ENCODE results near the gene LTBP2. TPM values are rescaled to one million over a fixed set of nuclear protein-coding genes. Genes with fewer than 3 reads are reported as not detected.

LTBP2 gene
- total and polyA plus RNA-seq, 8 donors = 2.9 to 36.2 (median 7.9) TPM

- Histone ChIP-seq H3K9me3 (no peaks in the 10 kb centered on the region), H3K27ac (no peak overlapping the region), H3K27me3 (peaks cover 0 to 22% (median 6%) of the 10 kb centered on the region in 3 donors), H3K4me3 (no peak overlapping the region), H3K36me3 (peaks cover 0 to 13% (median 3%) of the 10 kb centered on the region in 4 donors), H3K4me1 (peaks cover 5 to 50% (median 31%) of the 10 kb centered on the region in 4 donors)
- intact Hi-C loops (cut with DNase I; ENCODE audit: low total_unique reads) = no loop called here
- WGBS, 5 donors = 76 to 92% (median 88%) methylated on average over 3 of the region's 3 CpGs
- TF ChIP-seq POLR2AphosphoS5 (IDR thresholded peaks at IDR 0.05) (no peak), EP300 (IDR thresholded peaks at IDR 0.05) (no peak), POLR2A (IDR thresholded peaks at IDR 0.05) (no peak), CTCF (IDR thresholded peaks at IDR 0.05) (no peak)
- DNase-seq = no peak
Measured at GRCh38 chr14:74606727-74607126, 5.3 kb downstream of the LTBP2 start.

- Histone ChIP-seq H3K9me3 (no peaks in the 10 kb centered on the region), H3K27me3 (peaks cover 0 to 11% (median 0%) of the 10 kb centered on the region in 3 donors), H3K4me3 (no peak overlapping the region), H3K4me1 (peaks cover 0 to 40% (median 22%) of the 10 kb centered on the region in 4 donors), H3K27ac (peak overlapping the region in 4 of 5 donors; percentile 23 to 58 (median 39)), H3K36me3 (peaks cover 0 to 13% (median 5%) of the 10 kb centered on the region in 4 donors)
- TF ChIP-seq CTCF (IDR thresholded peaks at IDR 0.05) = no peak
- no peak for TF ChIP-seq POLR2AphosphoS5 (IDR thresholded peaks at IDR 0.05)
- TF ChIP-seq EP300 (IDR thresholded peaks at IDR 0.05) = no peak
- TF ChIP-seq POLR2A (IDR thresholded peaks at IDR 0.05) = no peak
- no peak for DNase-seq
- WGBS, 5 donors = 50 to 66% (median 63%) methylated on average over 1 to 5 of the region's 5 CpGs
- intact Hi-C loops (cut with DNase I; ENCODE audit: low total_unique reads) = no loop called here
Measured at GRCh38 chr14:74605531-74606223, 6.4 kb downstream of the LTBP2 start.

- Histone ChIP-seq H3K27ac (peak overlapping the region in 3 of 5 donors; percentile 24 to 58 (median 47)), H3K36me3 (peaks cover 0 to 13% (median 5%) of the 10 kb centered on the region in 4 donors), H3K9me3 (no peaks in the 10 kb centered on the region), H3K4me3 (no peak overlapping the region), H3K27me3 (peaks cover 0 to 4% (median 0%) of the 10 kb centered on the region in 3 donors), H3K4me1 (peaks cover under 1 to 41% (median 21%) of the 10 kb centered on the region in 4 donors)
- TF ChIP-seq POLR2AphosphoS5 (IDR thresholded peaks at IDR 0.05) (no peak), CTCF (IDR thresholded peaks at IDR 0.05) (no peak), EP300 (IDR thresholded peaks at IDR 0.05) (no peak), POLR2A (IDR thresholded peaks at IDR 0.05) (no peak)
- no peak for DNase-seq
- WGBS, 5 donors = 71 to 77% (median 73%) methylated on average over 8 of the region's 8 CpGs
- intact Hi-C loops (cut with DNase I; ENCODE audit: low total_unique reads) = no loop called here
Measured at GRCh38 chr14:74604911-74605310, 7.1 kb downstream of the LTBP2 start.

GRCh38 chr14:74604157-74604556, 7.9 kb downstream of the LTBP2 start:
- intact Hi-C loops (cut with DNase I; ENCODE audit: low total_unique reads) = no loop called here
- no peak for DNase-seq
- no peak overlapping the region for H3K4me3 ChIP-seq
- WGBS, 5 donors = 67 to 79% (median 72%) methylated on average over 7 of the region's 7 CpGs
- H3K9me3 ChIP-seq = no peaks in the 10 kb centered on the region
- TF ChIP-seq POLR2A (IDR thresholded peaks at IDR 0.05) = no peak
- no peak for TF ChIP-seq EP300 (IDR thresholded peaks at IDR 0.05)
- TF ChIP-seq CTCF (IDR thresholded peaks at IDR 0.05) = no peak
- no peak for TF ChIP-seq POLR2AphosphoS5 (IDR thresholded peaks at IDR 0.05)
- peaks cover 0 to 13% (median 5%) of the 10 kb centered on the region in 4 donors for H3K36me3 ChIP-seq
- H3K4me1 ChIP-seq = peaks cover 8 to 42% (median 19%) of the 10 kb centered on the region in 4 donors
- H3K27ac ChIP-seq = no peak overlapping the region
- H3K27me3 ChIP-seq = no peaks in the 10 kb centered on the region

Measured in stomach (tissue), 9 donors.